GM23338 (cell line): ENCODE results near the gene FUZ. TPM values are rescaled to one million over a fixed set of nuclear protein-coding genes. Genes with fewer than 3 reads are reported as not detected.

Experiments
- ATAC-seq: fragments of 200-7000 bp; cut with Tn5 transposase; 3 replicates; pipeline ENCODE4 v1.9.1; 2020
- DNase-seq: peaks from one replicate; pipeline ENCODE4 v3.0.0-alpha.2; 2015; ENCODE audit warnings: low spot score
- H2AFZ ChIP-seq: fragments of 200-600 bp; sonication (generic); 2 replicates; pipeline ENCODE4 v1.8.0; 2016; ENCODE audit warnings: antibody characterized with exemption, mild to moderate bottlenecking, moderate library complexity
- H3F3A ChIP-seq: fragments of 200-600 bp; sonication (generic); replicated peaks from 2 replicates; pipeline ENCODE4 v1.8.0; 2017; ENCODE audit warnings: antibody characterized with exemption, mixed run types, low read depth
- H3K27ac ChIP-seq: fragments of 200-600 bp; sonication (generic); 2 replicates; pipeline ENCODE4 v1.6.1; 2016; ENCODE audit warnings: low read depth
- H3K27me3 ChIP-seq: fragments of 200-600 bp; sonication (generic); 2 replicates; pipeline ENCODE4 v1.8.0; 2016; ENCODE audit warnings: mild to moderate bottlenecking, mixed run types, moderate library complexity; ENCODE audit not compliant: insufficient read depth
- H3K36me3 ChIP-seq: fragments of 200-600 bp; sonication (generic); 2 replicates; pipeline ENCODE4 v1.8.0; 2016; ENCODE audit warnings: mild to moderate bottlenecking; ENCODE audit not compliant: insufficient read depth
- H3K4me1 ChIP-seq: fragments of 200-600 bp; sonication (generic); 2 replicates; pipeline ENCODE4 v1.8.0; 2016; ENCODE audit warnings: mild to moderate bottlenecking, moderate library complexity; ENCODE audit not compliant: insufficient read depth
- H3K4me2 ChIP-seq: fragments of 200-600 bp; sonication (generic); 2 replicates; pipeline ENCODE4 v1.7.1; 2017; ENCODE audit warnings: mixed run types
- H3K4me3 ChIP-seq: fragments of 200-600 bp; sonication (generic); 2 replicates; pipeline ENCODE4 v1.6.1; 2016; ENCODE audit warnings: mixed run types
- H3K79me2 ChIP-seq: fragments of 200-600 bp; sonication (generic); replicated peaks from 2 replicates; pipeline ENCODE4 v1.8.0; 2017; ENCODE audit warnings: mild to moderate bottlenecking; ENCODE audit not compliant: insufficient read depth
- H3K9me2 ChIP-seq: fragments of 200-600 bp; sonication (generic); 2 replicates; pipeline ENCODE4 v1.8.0; 2017; ENCODE audit not compliant: insufficient read depth
- H4K20me1 ChIP-seq: fragments of 200-600 bp; sonication (generic); replicated peaks from 2 replicates; pipeline ENCODE4 v1.8.0; 2017; ENCODE audit warnings: mild to moderate bottlenecking; ENCODE audit not compliant: insufficient read depth
- H3K27ac Mint-ChIP-seq: 2 replicates; pipeline ENCODE4 v1.8.0; 2020; ENCODE audit warnings: inconsistent platforms, mild to moderate bottlenecking, moderate library complexity, mixed read lengths
- H3K27me3 Mint-ChIP-seq: 3 replicates; pipeline ENCODE4 v1.8.0; 2022; ENCODE audit warnings: low read depth, mild to moderate bottlenecking, moderate library complexity, mixed read lengths, inconsistent platforms; ENCODE audit not compliant: insufficient read depth, poor library complexity
- H3K36me3 Mint-ChIP-seq: 3 replicates; pipeline ENCODE4 v1.8.0; 2021; ENCODE audit warnings: low read depth, mild to moderate bottlenecking, inconsistent platforms, moderate library complexity, mixed read lengths
- H3K4me1 Mint-ChIP-seq: 3 replicates; pipeline ENCODE4 v1.8.0; 2020; ENCODE audit warnings: mild to moderate bottlenecking, inconsistent platforms, mixed read lengths
- H3K4me3 Mint-ChIP-seq: 3 replicates; pipeline ENCODE4 v1.8.0; 2021; ENCODE audit warnings: moderate library complexity, mild to moderate bottlenecking, inconsistent platforms, mixed read lengths
- H3K9me3 Mint-ChIP-seq: 3 replicates; pipeline ENCODE4 v1.8.0; 2020; ENCODE audit warnings: moderate library complexity, mild to moderate bottlenecking, inconsistent platforms, mixed read lengths
- CREB1 ChIP-seq: fragments of 250-450 bp; sonication (Bioruptor Pico); IDR thresholded peaks from 2 replicates; pipeline ENCODE4 v1.5.0; 2020; ENCODE audit warnings: low read depth, mild to moderate bottlenecking, moderate library complexity
- EZH2 ChIP-seq: fragments of 200-600 bp; sonication (generic); IDR thresholded peaks from one replicate; pipeline ENCODE4 v1.8.0; 2017; ENCODE audit warnings: antibody characterized with exemption, mild to moderate bottlenecking, low read depth; ENCODE audit not compliant: unreplicated experiment
- EZH2phosphoT487 ChIP-seq: fragments of 200-600 bp; sonication (generic); IDR thresholded peaks from one replicate; pipeline ENCODE4 v1.8.1; 2018; ENCODE audit warnings: antibody characterized with exemption; ENCODE audit not compliant: unreplicated experiment
- JUNB ChIP-seq: IDR thresholded peaks from one replicate; pipeline ENCODE4 v1.6.1; 2016; ENCODE audit warnings: antibody characterized with exemption; ENCODE audit not compliant: unreplicated experiment
- NANOG ChIP-seq: IDR thresholded peaks from 2 replicates; pipeline ENCODE4 v1.6.1; 2016; ENCODE audit warnings: antibody characterized with exemption, borderline replicate concordance
- POLR2AphosphoS5 ChIP-seq: IDR thresholded peaks from 2 replicates; pipeline ENCODE4 v1.6.1; 2016; ENCODE audit warnings: antibody characterized with exemption, low read depth
- STAT1 ChIP-seq: IDR thresholded peaks from one replicate; pipeline ENCODE4 v1.6.1; 2016; ENCODE audit warnings: antibody characterized with exemption; ENCODE audit not compliant: unreplicated experiment
- ZNF114 ChIP-seq: fragments of 250-450 bp; sonication (Bioruptor Pico); IDR thresholded peaks from 2 replicates; pipeline ENCODE4 v1.5.0; 2020; ENCODE audit warnings: mild to moderate bottlenecking, moderate library complexity
- ZNF331 ChIP-seq: fragments of 250-450 bp; sonication (Bioruptor Pico); IDR thresholded peaks from 2 replicates; pipeline ENCODE4 v1.5.0; 2020; ENCODE audit warnings: low read depth, mild to moderate bottlenecking, moderate library complexity
- polyA plus RNA-seq: library from polyadenylated mRNA; unstranded; fragments of >200 nt; fragmentation: Nextera tagmentation; extraction: Ambion mirVana; gene quantifications from 2 replicates; pipeline ENCODE4 v1.2.1, GENCODE V29; 2016
- total RNA-seq: library from RNA; depleted of rRNA; stranded (reverse); fragments of >200 nt; shearing (Covaris generic); gene quantifications from 2 replicates; pipeline ENCODE4 v1.2.3, GENCODE V29; 2014
- TF ChIP-seq, protein P1 (sequence below): IDR thresholded peaks from one replicate; pipeline ENCODE4 v1.6.1; 2018; ENCODE audit warnings: antibody characterized with exemption; ENCODE audit not compliant: unreplicated experiment
- TF ChIP-seq, protein P2 (sequence below): IDR thresholded peaks from 2 replicates; pipeline ENCODE4 v1.6.1; 2016; ENCODE audit warnings: antibody characterized with exemption
- TF ChIP-seq, protein P3 (sequence below), 2 experiments: fragments of 200-600 bp in 1 of 2; sonication (generic) in 1 of 2; conservative IDR thresholded peaks; 2 replicates each; pipeline versions ENCODE4 v1.5.1 to v1.6.1; 2016 to 2017; ENCODE audit warnings: antibody characterized with exemption in 2 of 2, low read depth in 2 of 2, mild to moderate bottlenecking in 2 of 2, moderate library complexity in 1 of 2
- TF ChIP-seq, protein P4 (sequence below): fragments of 250-450 bp; sonication (Bioruptor Pico); IDR thresholded peaks from 2 replicates; pipeline ENCODE4 v1.5.0; 2020; ENCODE audit warnings: mild to moderate bottlenecking, moderate library complexity

FUZ gene
- total and polyA plus RNA-seq, 2 experiments from 2014 or later: 24.3 to 34.8 TPM

DNA sequence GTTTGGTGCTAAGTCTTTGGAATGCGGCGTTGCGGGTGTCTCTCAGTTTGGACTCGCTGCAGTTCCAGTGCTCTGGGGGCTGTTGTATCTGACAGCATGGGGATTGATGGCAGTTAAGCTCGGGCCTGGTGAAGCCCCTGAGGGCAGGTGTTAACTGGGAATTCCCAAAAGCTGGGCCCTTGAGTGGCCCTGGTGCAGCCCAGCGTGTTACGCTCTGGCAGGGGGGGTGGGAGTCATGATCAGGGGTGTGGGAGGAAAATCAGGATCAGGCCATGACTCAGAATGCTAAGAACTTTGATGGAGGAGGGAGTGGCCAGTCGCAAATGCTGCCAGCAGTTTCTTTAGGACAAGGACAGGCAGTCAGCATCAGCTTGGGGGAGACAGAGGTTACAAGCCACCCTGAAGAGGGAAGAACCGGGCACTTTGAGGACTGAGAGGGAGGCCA, 26.7 kb downstream of the FUZ start:
- Mint-ChIP-seq H3K9me3 (peaks cover 3% of the 10 kb centered on the region; the same call in 1 of the 3 replicates), H3K4me1 (no peaks in the 10 kb centered on the region), H3K4me3 (no peak overlapping the region), H3K27ac (no peak overlapping the region), H3K36me3 (peaks cover 49% of the 10 kb centered on the region), H3K27me3 (peaks cover 10% of the 10 kb centered on the region)
- Histone ChIP-seq H3K4me3 (no peak overlapping the region), H2AFZ (no peak overlapping the region), H3K27ac (no peak overlapping the region), H3K4me2 (no peak overlapping the region), H3K36me3 (peaks cover 11% of the 10 kb centered on the region; the same call in 1 of the 2 replicates), H3K9me2 (no peaks in the 10 kb centered on the region), H3F3A (no peaks in the 10 kb centered on the region), H3K79me2 (no peaks in the 10 kb centered on the region; the same call in 1 of the 2 replicates), H4K20me1 (peaks cover 4% of the 10 kb centered on the region), H3K27me3 (no peaks in the 10 kb centered on the region), H3K4me1 (no peaks in the 10 kb centered on the region)
- no peak for TF ChIP-seq STAT1
- no peak for TF ChIP-seq CREB1 (CRISPR knock-in tag)
- TF ChIP-seq EZH2phosphoT487: no peak
- TF ChIP-seq, protein P1, sequence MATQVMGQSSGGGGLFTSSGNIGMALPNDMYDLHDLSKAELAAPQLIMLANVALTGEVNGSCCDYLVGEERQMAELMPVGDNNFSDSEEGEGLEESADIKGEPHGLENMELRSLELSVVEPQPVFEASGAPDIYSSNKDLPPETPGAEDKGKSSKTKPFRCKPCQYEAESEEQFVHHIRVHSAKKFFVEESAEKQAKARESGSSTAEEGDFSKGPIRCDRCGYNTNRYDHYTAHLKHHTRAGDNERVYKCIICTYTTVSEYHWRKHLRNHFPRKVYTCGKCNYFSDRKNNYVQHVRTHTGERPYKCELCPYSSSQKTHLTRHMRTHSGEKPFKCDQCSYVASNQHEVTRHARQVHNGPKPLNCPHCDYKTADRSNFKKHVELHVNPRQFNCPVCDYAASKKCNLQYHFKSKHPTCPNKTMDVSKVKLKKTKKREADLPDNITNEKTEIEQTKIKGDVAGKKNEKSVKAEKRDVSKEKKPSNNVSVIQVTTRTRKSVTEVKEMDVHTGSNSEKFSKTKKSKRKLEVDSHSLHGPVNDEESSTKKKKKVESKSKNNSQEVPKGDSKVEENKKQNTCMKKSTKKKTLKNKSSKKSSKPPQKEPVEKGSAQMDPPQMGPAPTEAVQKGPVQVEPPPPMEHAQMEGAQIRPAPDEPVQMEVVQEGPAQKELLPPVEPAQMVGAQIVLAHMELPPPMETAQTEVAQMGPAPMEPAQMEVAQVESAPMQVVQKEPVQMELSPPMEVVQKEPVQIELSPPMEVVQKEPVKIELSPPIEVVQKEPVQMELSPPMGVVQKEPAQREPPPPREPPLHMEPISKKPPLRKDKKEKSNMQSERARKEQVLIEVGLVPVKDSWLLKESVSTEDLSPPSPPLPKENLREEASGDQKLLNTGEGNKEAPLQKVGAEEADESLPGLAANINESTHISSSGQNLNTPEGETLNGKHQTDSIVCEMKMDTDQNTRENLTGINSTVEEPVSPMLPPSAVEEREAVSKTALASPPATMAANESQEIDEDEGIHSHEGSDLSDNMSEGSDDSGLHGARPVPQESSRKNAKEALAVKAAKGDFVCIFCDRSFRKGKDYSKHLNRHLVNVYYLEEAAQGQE: no peak
- no peak for TF ChIP-seq NANOG
- TF ChIP-seq, protein P2, sequence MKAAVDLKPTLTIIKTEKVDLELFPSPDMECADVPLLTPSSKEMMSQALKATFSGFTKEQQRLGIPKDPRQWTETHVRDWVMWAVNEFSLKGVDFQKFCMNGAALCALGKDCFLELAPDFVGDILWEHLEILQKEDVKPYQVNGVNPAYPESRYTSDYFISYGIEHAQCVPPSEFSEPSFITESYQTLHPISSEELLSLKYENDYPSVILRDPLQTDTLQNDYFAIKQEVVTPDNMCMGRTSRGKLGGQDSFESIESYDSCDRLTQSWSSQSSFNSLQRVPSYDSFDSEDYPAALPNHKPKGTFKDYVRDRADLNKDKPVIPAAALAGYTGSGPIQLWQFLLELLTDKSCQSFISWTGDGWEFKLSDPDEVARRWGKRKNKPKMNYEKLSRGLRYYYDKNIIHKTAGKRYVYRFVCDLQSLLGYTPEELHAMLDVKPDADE: no peak
- TF ChIP-seq, protein P3, sequence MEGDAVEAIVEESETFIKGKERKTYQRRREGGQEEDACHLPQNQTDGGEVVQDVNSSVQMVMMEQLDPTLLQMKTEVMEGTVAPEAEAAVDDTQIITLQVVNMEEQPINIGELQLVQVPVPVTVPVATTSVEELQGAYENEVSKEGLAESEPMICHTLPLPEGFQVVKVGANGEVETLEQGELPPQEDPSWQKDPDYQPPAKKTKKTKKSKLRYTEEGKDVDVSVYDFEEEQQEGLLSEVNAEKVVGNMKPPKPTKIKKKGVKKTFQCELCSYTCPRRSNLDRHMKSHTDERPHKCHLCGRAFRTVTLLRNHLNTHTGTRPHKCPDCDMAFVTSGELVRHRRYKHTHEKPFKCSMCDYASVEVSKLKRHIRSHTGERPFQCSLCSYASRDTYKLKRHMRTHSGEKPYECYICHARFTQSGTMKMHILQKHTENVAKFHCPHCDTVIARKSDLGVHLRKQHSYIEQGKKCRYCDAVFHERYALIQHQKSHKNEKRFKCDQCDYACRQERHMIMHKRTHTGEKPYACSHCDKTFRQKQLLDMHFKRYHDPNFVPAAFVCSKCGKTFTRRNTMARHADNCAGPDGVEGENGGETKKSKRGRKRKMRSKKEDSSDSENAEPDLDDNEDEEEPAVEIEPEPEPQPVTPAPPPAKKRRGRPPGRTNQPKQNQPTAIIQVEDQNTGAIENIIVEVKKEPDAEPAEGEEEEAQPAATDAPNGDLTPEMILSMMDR (conservative IDR thresholded peaks at IDR 0.05; ENCODE audit: low read depth in 2 of 2): no peak
- no peak for TF ChIP-seq JUNB
- TF ChIP-seq ZNF331 (CRISPR knock-in tag): no peak
- TF ChIP-seq EZH2: no peak
- TF ChIP-seq POLR2AphosphoS5: no peak
- TF ChIP-seq, protein P4, sequence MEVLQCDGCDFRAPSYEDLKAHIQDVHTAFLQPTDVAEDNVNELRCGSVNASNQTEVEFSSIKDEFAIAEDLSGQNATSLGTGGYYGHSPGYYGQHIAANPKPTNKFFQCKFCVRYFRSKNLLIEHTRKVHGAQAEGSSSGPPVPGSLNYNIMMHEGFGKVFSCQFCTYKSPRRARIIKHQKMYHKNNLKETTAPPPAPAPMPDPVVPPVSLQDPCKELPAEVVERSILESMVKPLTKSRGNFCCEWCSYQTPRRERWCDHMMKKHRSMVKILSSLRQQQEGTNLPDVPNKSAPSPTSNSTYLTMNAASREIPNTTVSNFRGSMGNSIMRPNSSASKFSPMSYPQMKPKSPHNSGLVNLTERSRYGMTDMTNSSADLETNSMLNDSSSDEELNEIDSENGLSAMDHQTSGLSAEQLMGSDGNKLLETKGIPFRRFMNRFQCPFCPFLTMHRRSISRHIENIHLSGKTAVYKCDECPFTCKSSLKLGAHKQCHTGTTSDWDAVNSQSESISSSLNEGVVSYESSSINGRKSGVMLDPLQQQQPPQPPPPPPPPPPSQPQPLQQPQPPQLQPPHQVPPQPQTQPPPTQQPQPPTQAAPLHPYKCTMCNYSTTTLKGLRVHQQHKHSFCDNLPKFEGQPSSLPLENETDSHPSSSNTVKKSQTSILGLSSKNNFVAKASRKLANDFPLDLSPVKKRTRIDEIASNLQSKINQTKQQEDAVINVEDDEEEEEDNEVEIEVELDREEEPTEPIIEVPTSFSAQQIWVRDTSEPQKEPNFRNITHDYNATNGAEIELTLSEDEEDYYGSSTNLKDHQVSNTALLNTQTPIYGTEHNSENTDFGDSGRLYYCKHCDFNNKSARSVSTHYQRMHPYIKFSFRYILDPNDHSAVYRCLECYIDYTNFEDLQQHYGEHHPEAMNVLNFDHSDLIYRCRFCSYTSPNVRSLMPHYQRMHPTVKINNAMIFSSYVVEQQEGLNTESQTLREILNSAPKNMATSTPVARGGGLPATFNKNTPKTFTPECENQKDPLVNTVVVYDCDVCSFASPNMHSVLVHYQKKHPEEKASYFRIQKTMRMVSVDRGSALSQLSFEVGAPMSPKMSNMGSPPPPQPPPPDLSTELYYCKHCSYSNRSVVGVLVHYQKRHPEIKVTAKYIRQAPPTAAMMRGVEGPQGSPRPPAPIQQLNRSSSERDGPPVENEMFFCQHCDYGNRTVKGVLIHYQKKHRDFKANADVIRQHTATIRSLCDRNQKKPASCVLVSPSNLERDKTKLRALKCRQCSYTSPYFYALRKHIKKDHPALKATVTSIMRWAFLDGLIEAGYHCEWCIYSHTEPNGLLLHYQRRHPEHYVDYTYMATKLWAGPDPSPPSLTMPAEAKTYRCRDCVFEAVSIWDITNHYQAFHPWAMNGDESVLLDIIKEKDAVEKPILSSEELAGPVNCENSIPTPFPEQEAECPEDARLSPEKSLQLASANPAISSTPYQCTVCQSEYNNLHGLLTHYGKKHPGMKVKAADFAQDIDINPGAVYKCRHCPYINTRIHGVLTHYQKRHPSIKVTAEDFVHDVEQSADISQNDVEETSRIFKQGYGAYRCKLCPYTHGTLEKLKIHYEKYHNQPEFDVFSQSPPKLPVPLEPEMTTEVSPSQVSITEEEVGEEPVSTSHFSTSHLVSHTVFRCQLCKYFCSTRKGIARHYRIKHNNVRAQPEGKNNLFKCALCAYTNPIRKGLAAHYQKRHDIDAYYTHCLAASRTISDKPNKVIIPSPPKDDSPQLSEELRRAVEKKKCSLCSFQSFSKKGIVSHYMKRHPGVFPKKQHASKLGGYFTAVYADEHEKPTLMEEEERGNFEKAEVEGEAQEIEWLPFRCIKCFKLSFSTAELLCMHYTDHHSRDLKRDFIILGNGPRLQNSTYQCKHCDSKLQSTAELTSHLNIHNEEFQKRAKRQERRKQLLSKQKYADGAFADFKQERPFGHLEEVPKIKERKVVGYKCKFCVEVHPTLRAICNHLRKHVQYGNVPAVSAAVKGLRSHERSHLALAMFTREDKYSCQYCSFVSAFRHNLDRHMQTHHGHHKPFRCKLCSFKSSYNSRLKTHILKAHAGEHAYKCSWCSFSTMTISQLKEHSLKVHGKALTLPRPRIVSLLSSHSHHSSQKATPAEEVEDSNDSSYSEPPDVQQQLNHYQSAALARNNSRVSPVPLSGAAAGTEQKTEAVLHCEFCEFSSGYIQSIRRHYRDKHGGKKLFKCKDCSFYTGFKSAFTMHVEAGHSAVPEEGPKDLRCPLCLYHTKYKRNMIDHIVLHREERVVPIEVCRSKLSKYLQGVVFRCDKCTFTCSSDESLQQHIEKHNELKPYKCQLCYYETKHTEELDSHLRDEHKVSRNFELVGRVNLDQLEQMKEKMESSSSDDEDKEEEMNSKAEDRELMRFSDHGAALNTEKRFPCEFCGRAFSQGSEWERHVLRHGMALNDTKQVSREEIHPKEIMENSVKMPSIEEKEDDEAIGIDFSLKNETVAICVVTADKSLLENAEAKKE: no peak
- no peak for TF ChIP-seq ZNF114
- ATAC-seq: no peak
- no peak for DNase-seq
